Choroid plexus epithelial cell (primary cell): ENCODE measurements around the gene EIF3F.
A peak's percentile ranks its signal among the peaks of the same experiment; 100 is the strongest.

Source experiments
- DNase-seq: peaks from one replicate; pipeline ENCODE4 v3.0.0-alpha.2; 2010; ENCODE audit warnings: low read depth
- H3K4me3 ChIP-seq: 2 replicates; pipeline ENCODE4 v1.5.1; 2011; ENCODE audit warnings: low read depth, mild to moderate bottlenecking, control low read depth, low read length, moderate library complexity
- CTCF ChIP-seq: conservative IDR thresholded peaks from 2 replicates; pipeline ENCODE4 v1.5.1; 2011; ENCODE audit warnings: low read depth, mild to moderate bottlenecking, control low read depth, inconsistent platforms, low read length, moderate library complexity

The EIF3F gene

DNA sequence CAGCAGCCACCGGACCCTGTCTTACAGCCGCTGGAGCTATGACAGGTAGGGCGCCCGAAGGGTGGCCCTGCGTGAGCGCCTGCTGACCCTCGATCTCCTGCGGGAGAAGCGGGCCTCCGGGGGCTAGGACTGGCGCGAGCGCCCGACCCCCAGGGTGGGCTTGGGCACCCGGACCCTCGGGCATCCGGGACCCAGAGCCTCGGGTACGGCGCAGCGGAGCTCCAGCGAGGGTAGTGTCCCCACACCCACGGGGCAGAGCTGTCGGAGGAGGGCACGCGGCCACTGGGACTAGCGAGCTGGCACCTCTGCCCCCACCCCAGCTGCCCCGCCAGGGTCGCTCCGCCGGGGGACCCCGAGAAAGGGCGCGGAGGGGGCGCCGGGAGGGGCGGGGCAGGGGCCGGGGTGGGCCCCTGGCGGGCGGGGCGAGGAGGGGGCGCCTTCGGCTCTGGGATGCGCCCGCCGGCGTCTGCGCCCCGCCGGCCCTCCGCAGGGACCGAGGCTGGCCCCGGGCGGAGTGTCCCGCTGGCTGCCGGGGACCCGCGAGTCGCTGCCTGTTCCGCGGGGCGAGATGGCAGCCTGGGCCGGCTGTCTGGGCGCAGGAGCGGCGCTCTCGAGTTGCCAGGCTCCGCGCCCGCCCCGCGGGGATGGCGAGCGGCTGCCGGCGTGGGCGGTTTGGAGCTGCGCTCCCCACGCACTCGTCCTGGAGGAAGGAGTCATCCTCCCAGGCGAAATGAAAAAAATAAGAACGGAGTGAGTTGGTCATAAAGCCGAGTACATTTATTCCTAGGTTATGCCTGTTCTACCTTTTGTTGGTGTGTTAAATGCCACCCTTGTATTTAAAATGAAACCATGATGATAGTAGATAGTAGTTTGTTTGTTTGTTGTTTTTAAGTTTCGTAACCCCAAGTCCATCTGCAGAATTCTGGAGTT is 32.4 kb downstream of the EIF3F start:
- peak overlapping the region; percentile 57 for H3K4me3 ChIP-seq
- DNase-seq = peak; percentile 5
- no peak for TF ChIP-seq CTCF

- no peak for TF ChIP-seq CTCF
- H3K4me3 ChIP-seq = no peak overlapping the region
- no peak for DNase-seq
Observed at GRCh38 chr11:8020244-8020597, 33.1 kb downstream of the EIF3F start.

- H3K4me3 ChIP-seq = no peak overlapping the region
- no peak for TF ChIP-seq CTCF
- no peak for DNase-seq
Observed at GRCh38 chr11:8021920-8022319, 34.8 kb downstream of the EIF3F start.

DNA sequence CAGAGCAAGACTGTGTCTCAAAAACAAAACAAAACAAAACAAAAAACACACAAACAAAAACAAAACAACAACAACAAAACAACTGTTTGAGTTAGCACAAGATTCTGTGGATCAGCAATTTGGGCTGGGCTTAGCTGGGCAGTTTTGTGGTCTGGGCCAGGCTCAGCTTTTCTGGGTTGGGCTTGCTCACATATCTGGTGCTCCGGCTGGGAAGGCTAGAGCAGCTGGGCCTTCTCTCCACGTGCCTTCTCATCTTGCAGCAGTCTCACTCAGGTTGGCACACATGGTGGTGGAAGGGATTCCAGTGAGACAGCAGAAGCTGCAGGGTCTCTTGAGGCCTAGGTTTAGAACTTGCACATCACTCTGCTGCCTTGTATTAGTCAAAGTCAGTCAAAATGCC is 35.7 kb downstream of the EIF3F start:
- DNase-seq = no peak
- H3K4me3 ChIP-seq = no peak overlapping the region
- TF ChIP-seq CTCF = no peak

GRCh38 chr11:8023831-8024555 is 36.9 kb downstream of the EIF3F start:
- no peak for DNase-seq
- no peak overlapping the region for H3K4me3 ChIP-seq
- TF ChIP-seq CTCF = no peak

DNA sequence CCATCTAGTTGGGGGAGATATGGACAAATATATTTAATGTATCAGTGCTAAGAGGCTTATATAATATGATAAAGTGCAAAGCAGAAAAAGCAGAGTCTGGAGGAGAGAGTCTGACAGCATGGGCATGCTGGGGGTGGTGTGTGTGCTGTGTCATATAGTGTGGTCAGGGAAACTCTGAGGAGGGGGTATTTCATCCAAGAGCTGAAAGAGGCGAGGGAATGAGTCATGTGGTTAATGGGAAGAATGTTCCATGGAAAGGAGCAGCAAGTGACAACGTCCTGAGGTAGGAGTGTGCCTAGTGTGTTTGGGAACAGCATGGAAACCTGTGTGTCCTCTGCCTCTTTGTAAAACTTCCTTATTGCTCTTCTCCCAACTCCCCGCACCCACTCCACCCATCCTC is 38.0 kb downstream of the EIF3F start:
- no peak for TF ChIP-seq CTCF
- DNase-seq = no peak
- no peak overlapping the region for H3K4me3 ChIP-seq
